A673 (cell line): ENCODE results near the gene PARP12.

Experiments
- CTCF ChIP-seq: fragments of 300-800, 200-600 bp; sonication (generic); conservative IDR thresholded peaks from 2 replicates; pipeline ENCODE4 v1.5.1; 2017; ENCODE audit warnings: low read depth, mild to moderate bottlenecking, antibody characterized with exemption, low read length, moderate library complexity, mixed read lengths
- EZH2 ChIP-seq: fragments of 200-600 bp; sonication (generic); IDR thresholded peaks from 2 replicates; pipeline ENCODE4 v1.6.1; 2017; ENCODE audit warnings: borderline replicate concordance, low read depth, mild to moderate bottlenecking, mixed read lengths, antibody characterized with exemption, low read length; ENCODE audit not compliant: poor library complexity, severe bottlenecking

GRCh38 chr7:140080919-140081318 lies 18.2 kb upstream of the PARP12 start:
- no peak for TF ChIP-seq CTCF
- TF ChIP-seq EZH2, result no peak
